A673 (cell line): ENCODE results near the gene PELI3.

ENCODE experiments used
- CTCF ChIP-seq: fragments of 300-800, 200-600 bp; sonication (generic); conservative IDR thresholded peaks from 2 replicates; pipeline ENCODE4 v1.5.1; 2017; ENCODE audit warnings: low read depth, mild to moderate bottlenecking, antibody characterized with exemption, low read length, moderate library complexity, mixed read lengths
- EZH2 ChIP-seq: fragments of 200-600 bp; sonication (generic); IDR thresholded peaks from 2 replicates; pipeline ENCODE4 v1.6.1; 2017; ENCODE audit warnings: borderline replicate concordance, low read depth, mild to moderate bottlenecking, mixed read lengths, antibody characterized with exemption, low read length; ENCODE audit not compliant: poor library complexity, severe bottlenecking

- TF ChIP-seq CTCF: no peak
- no peak for TF ChIP-seq EZH2
These were observed 47.8 kb upstream of the PELI3 start for GRCh38 chr11:66418986-66419308.
